Calu3 (cell line): Measurements from ENCODE around the gene PROK1. TPM values are rescaled to one million over a fixed set of nuclear protein-coding genes. Genes with fewer than 3 reads are reported as not detected.

ENCODE experiments used
- BruUV-seq: library from RNA; stranded (reverse); fragments of 400-500 nt; replicated peaks from 2 replicates; lab custom pipeline; 2021; lab: Mats Ljungman, UMichigan
- CTCF ChIA-PET: fragments of 300-600 bp; sonication (Branson Sonifier 250); formaldehyde crosslinking; loops from one replicate; lab custom pipeline; 2022; ENCODE audit warnings: antibody characterized with exemption; lab: Charles Lee
- DNase-seq: peaks from one replicate; pipeline ENCODE4 v3.0.0; 2022
- H3K27ac Mint-ChIP-seq: one replicate; pipeline ENCODE4 v1.8.0; 2022; ENCODE audit warnings: mixed read lengths; ENCODE audit not compliant: unreplicated experiment
- H3K27me3 Mint-ChIP-seq: one replicate; pipeline ENCODE4 v1.8.0; 2022; ENCODE audit warnings: mixed read lengths; ENCODE audit not compliant: unreplicated experiment
- H3K36me3 Mint-ChIP-seq: one replicate; pipeline ENCODE4 v1.8.0; 2022; ENCODE audit warnings: mild to moderate bottlenecking, moderate library complexity, mixed read lengths; ENCODE audit not compliant: insufficient read depth, unreplicated experiment
- H3K4me1 Mint-ChIP-seq: one replicate; pipeline ENCODE4 v1.8.0; 2022; ENCODE audit warnings: mild to moderate bottlenecking, low read depth, mixed read lengths; ENCODE audit not compliant: unreplicated experiment
- H3K4me3 Mint-ChIP-seq: one replicate; pipeline ENCODE4 v1.8.0; 2022; ENCODE audit warnings: mild to moderate bottlenecking, low read depth, moderate library complexity, mixed read lengths; ENCODE audit not compliant: unreplicated experiment
- H3K9me3 Mint-ChIP-seq: one replicate; pipeline ENCODE4 v1.8.0; 2022; ENCODE audit warnings: low read depth, mixed read lengths; ENCODE audit not compliant: unreplicated experiment
- CTCF ChIP-seq: fragments of 200-600 bp; IDR thresholded peaks from one replicate; pipeline ENCODE4 v1.8.0; 2022; ENCODE audit warnings: antibody characterized with exemption; ENCODE audit not compliant: unreplicated experiment
- intact Hi-C: fragments of 100-400 bp; cut with micrococcal nuclease; formaldehyde crosslinking; loops from one replicate; pipeline ENCODE4 v1.10.0; 2022; ENCODE audit not compliant: unreplicated experiment
- total RNA-seq: library from RNA; stranded (reverse); gene quantifications from 2 replicates; pipeline ENCODE4 v1.2.3, GENCODE V29; 2022

The PROK1 gene
- total RNA-seq, 1 experiment from 2014 or later, result not detected

GRCh38 chr1:110489406-110489805 lies 38.5 kb downstream of the PROK1 start:
- BruUV-seq, result no TSS peak
- no peak for TF ChIP-seq CTCF
- Mint-ChIP-seq H3K4me1 (peaks cover 11% of the 10 kb centered on the region), H3K9me3 (no peaks in the 10 kb centered on the region), H3K27me3 (peaks cover 8% of the 10 kb centered on the region), H3K4me3 (no peak overlapping the region), H3K27ac (no peak overlapping the region), H3K36me3 (no peaks in the 10 kb centered on the region)
- DNase-seq, result no peak
- CTCF ChIA-PET, result no interaction called here
- intact Hi-C loops, result no loop called here

GRCh38 chr1:110489973-110490542 lies 39.1 kb downstream of the PROK1 start:
- CTCF ChIA-PET, result no interaction called here
- intact Hi-C loops, result no loop called here
- Mint-ChIP-seq H3K27me3 (peaks cover 8% of the 10 kb centered on the region), H3K4me3 (no peak overlapping the region), H3K9me3 (no peaks in the 10 kb centered on the region), H3K27ac (no peak overlapping the region), H3K36me3 (no peaks in the 10 kb centered on the region), H3K4me1 (peaks cover 11% of the 10 kb centered on the region)
- BruUV-seq, result no TSS peak
- no peak for TF ChIP-seq CTCF
- DNase-seq, result no peak

GRCh38 chr1:110490791-110491451 lies 40.0 kb downstream of the PROK1 start:
- intact Hi-C loops, result no loop called here
- no peaks in the 10 kb centered on the region for H3K9me3 Mint-ChIP-seq
- no peak for DNase-seq
- H3K4me1 Mint-ChIP-seq, result peaks cover 11% of the 10 kb centered on the region
- BruUV-seq, result no TSS peak
- H3K27me3 Mint-ChIP-seq, result peaks cover 2% of the 10 kb centered on the region
- CTCF ChIA-PET, result interaction anchor here (0.6 kb wide), 1 partner anchor 32 kb away, joined by 4 read pairs; no protein-coding TSS in a partner anchor
- TF ChIP-seq CTCF, result no peak
- H3K4me3 Mint-ChIP-seq, result no peak overlapping the region
- H3K27ac Mint-ChIP-seq, result no peak overlapping the region
- H3K36me3 Mint-ChIP-seq, result no peaks in the 10 kb centered on the region

GRCh38 chr1:110492573-110492972 lies 41.6 kb downstream of the PROK1 start:
- Mint-ChIP-seq H3K27me3 (peaks cover 5% of the 10 kb centered on the region), H3K36me3 (no peaks in the 10 kb centered on the region), H3K27ac (no peak overlapping the region), H3K4me3 (no peak overlapping the region), H3K9me3 (no peaks in the 10 kb centered on the region), H3K4me1 (peaks cover 6% of the 10 kb centered on the region)
- CTCF ChIA-PET, result interaction anchor here (0.9 kb wide), 1 partner anchor 32 kb away, joined by 3 read pairs; no protein-coding TSS in a partner anchor
- no peak for TF ChIP-seq CTCF
- intact Hi-C loops, result no loop called here
- no TSS peak for BruUV-seq
- DNase-seq, result no peak
